PC-9 (cell line): Measurements from ENCODE around the gene ZCCHC4. TPM values are rescaled to one million over a fixed set of nuclear protein-coding genes. Genes with fewer than 3 reads are reported as not detected.

ENCODE experiments used
- BruUV-seq: library from RNA; stranded (reverse); fragments of 400-500 nt; replicated peaks from 2 replicates; lab custom pipeline; 2021; lab: Mats Ljungman, UMichigan
- CTCF ChIA-PET: fragments of 300-600 bp; sonication (Branson Sonifier 250); formaldehyde crosslinking; loops from one replicate; lab custom pipeline; 2022; ENCODE audit warnings: antibody characterized with exemption; lab: Charles Lee
- POLR2A ChIA-PET: fragments of 300-600 bp; sonication (Branson Sonifier 250); formaldehyde crosslinking; loops from one replicate; lab custom pipeline; 2022; ENCODE audit warnings: antibody characterized with exemption; ENCODE audit not compliant: unreplicated experiment; lab: Charles Lee
- DNase-seq, 2 experiments: peaks; one replicate each; pipeline versions ENCODE4 v3.0.0 to v3.0.0-alpha.2; 2015 to 2022; ENCODE audit warnings: mixed read lengths in 1 of 2
- H2AFZ ChIP-seq: fragments of 200-600 bp; sonication (generic); 2 replicates; pipeline ENCODE4 v1.8.1; 2017; ENCODE audit warnings: antibody characterized with exemption
- H3F3A ChIP-seq: fragments of 200-600 bp; sonication (generic); 2 replicates; pipeline ENCODE4 v1.8.1; 2017; ENCODE audit warnings: antibody characterized with exemption, mild to moderate bottlenecking, low read depth; ENCODE audit not compliant: insufficient read depth
- H3K27ac ChIP-seq: fragments of 200-600 bp; sonication (generic); 2 replicates; pipeline ENCODE4 v1.6.1; 2016; ENCODE audit warnings: mixed run types
- H3K27me3 ChIP-seq: fragments of 200-600 bp; sonication (generic); 2 replicates; pipeline ENCODE4 v1.6.1; 2016; ENCODE audit warnings: low read depth, mixed run types; ENCODE audit not compliant: insufficient read depth
- H3K36me3 ChIP-seq: fragments of 200-600 bp; sonication (generic); 2 replicates; pipeline ENCODE4 v1.6.1; 2016; ENCODE audit warnings: low read depth, mixed run types
- H3K4me1 ChIP-seq: fragments of 200-600 bp; sonication (generic); replicated peaks from 2 replicates; pipeline ENCODE4 v1.6.1; 2016; ENCODE audit warnings: mixed run types; ENCODE audit not compliant: insufficient read depth
- H3K4me2 ChIP-seq: fragments of 200-600 bp; sonication (generic); 2 replicates; pipeline ENCODE4 v1.6.1; 2017; ENCODE audit warnings: mixed run types
- H3K4me3 ChIP-seq: fragments of 200-600 bp; sonication (generic); 2 replicates; pipeline ENCODE4 v1.6.1; 2016; ENCODE audit warnings: mixed run types
- H3K79me2 ChIP-seq: fragments of 200-600 bp; sonication (generic); 2 replicates; pipeline ENCODE4 v1.6.1; 2017; ENCODE audit warnings: low read depth, mixed run types
- H3K9me2 ChIP-seq: fragments of 200-600 bp; sonication (generic); 2 replicates; pipeline ENCODE4 v1.8.1; 2017; ENCODE audit warnings: mild to moderate bottlenecking; ENCODE audit not compliant: insufficient read depth
- H3K9me3 ChIP-seq: fragments of 200-600 bp; sonication (generic); 2 replicates; pipeline ENCODE4 v1.8.1; 2016; ENCODE audit warnings: low read depth; ENCODE audit not compliant: insufficient read depth
- H4K20me1 ChIP-seq: fragments of 200-600 bp; sonication (generic); 2 replicates; pipeline ENCODE4 v1.8.1; 2017; ENCODE audit not compliant: insufficient read depth
- EZH2 ChIP-seq: fragments of 200-600 bp; sonication (generic); IDR thresholded peaks from 2 replicates; pipeline ENCODE4 v1.8.0; 2017; ENCODE audit warnings: antibody characterized with exemption, low read depth
- intact Hi-C: fragments of 100-400 bp; cut with micrococcal nuclease; formaldehyde crosslinking; loops from one replicate; pipeline ENCODE4 v1.10.0; 2022; ENCODE audit not compliant: unreplicated experiment
- total RNA-seq: library from RNA; stranded (reverse); gene quantifications from 2 replicates; pipeline ENCODE4 v1.2.3, GENCODE V29; 2021
- TF ChIP-seq, protein P1 (sequence below): fragments of 200-600 bp; sonication (generic); conservative IDR thresholded peaks from 2 replicates; pipeline ENCODE4 v1.6.1; 2017; ENCODE audit warnings: mixed run types, antibody characterized with exemption, mild to moderate bottlenecking, moderate library complexity

Gene ZCCHC4
- total RNA-seq, 1 experiment from 2014 or later, result 11.7 TPM

DNA sequence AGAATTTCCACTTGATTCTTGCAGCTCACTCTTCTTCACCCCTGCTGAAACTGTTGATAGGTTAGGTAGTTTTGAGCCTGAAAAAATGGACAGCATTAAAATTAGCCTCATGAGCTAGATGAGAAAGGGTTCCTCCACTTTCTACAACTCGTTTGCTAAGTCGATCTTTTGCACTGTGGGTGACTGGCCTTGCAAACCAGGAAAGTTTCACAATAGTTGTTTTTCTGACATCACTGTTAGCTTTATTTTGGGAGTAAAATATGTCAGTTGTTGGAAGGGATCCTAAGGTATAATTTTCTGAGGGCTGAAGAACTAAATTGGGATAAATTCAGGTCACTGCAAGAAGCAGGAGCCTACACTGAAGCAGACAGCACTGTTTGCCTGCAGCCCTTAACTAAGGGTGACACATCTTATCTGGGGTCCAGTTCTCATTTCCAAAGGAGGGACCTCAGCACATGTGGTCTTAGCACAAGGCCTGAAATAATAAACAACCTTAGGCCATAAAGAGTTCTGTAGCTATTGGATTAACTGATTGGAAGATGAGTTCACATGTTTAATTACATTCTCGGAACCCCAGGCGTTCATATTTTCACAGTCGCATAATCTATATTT, 93.6 kb downstream of the ZCCHC4 start:
- intact Hi-C loops, result no loop called here
- 0 out of 2 replicates have a peak, but pooled peaks cover 6% of the 10 kb centered on the region for H3K36me3 ChIP-seq
- H3K79me2 ChIP-seq, result no peaks in the 10 kb centered on the region
- DNase-seq, result no peak
- H3K4me2 ChIP-seq, result no peak overlapping the region
- no peak overlapping the region for H2AFZ ChIP-seq
- H3K4me3 ChIP-seq, result no peak overlapping the region
- H3K9me3 ChIP-seq, result no peaks in the 10 kb centered on the region
- H3K27me3 ChIP-seq, result no peaks in the 10 kb centered on the region
- H3K4me1 ChIP-seq, result no peaks in the 10 kb centered on the region
- ChIA-PET CTCF (no interaction called here), POLR2A (no interaction called here)
- no peak overlapping the region for H3K27ac ChIP-seq
- no peaks in the 10 kb centered on the region for H4K20me1 ChIP-seq
- TF ChIP-seq, protein P1, sequence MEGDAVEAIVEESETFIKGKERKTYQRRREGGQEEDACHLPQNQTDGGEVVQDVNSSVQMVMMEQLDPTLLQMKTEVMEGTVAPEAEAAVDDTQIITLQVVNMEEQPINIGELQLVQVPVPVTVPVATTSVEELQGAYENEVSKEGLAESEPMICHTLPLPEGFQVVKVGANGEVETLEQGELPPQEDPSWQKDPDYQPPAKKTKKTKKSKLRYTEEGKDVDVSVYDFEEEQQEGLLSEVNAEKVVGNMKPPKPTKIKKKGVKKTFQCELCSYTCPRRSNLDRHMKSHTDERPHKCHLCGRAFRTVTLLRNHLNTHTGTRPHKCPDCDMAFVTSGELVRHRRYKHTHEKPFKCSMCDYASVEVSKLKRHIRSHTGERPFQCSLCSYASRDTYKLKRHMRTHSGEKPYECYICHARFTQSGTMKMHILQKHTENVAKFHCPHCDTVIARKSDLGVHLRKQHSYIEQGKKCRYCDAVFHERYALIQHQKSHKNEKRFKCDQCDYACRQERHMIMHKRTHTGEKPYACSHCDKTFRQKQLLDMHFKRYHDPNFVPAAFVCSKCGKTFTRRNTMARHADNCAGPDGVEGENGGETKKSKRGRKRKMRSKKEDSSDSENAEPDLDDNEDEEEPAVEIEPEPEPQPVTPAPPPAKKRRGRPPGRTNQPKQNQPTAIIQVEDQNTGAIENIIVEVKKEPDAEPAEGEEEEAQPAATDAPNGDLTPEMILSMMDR, result no peak
- TF ChIP-seq EZH2, result no peak
- H3F3A ChIP-seq, result no peaks in the 10 kb centered on the region
- no peaks in the 10 kb centered on the region for H3K9me2 ChIP-seq
- no TSS peak for BruUV-seq

DNA sequence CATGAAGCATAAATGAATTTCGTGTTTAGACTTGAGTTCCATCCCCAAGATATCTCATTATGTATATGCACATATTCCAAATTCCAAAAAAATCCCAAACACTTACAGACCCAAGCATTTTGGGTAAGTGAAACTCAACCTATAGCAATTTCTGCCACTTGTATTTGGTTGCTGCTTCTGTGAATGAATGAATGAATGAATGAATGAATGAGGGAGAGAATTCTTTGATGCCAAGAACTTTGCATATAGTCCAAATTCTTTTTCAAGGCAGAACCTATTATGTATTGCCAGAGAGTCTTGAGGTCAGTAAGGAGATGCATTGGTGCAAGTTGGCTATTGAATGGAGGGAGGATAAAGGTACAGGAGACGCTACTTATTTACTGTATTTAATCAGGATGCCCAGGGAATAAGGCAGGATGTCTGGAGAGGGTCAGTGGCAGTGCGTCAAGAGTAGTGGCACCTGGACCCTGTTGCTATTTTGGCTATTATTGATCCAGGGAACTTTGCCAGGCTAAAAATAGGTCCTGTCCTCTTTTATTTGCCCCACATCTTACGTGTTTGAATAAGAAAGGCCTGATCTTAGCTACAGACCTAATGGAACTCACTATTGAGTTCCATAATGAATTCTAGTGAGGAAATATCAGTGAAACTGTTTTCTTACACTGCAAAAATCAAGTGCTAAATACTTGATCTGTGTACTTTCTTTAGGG, 98.4 kb downstream of the ZCCHC4 start:
- H3K36me3 ChIP-seq, result peaks cover 13% of the 10 kb centered on the region; the same call in 1 of the 2 replicates
- H4K20me1 ChIP-seq, result no peaks in the 10 kb centered on the region
- no peak overlapping the region for H2AFZ ChIP-seq
- H3K9me3 ChIP-seq, result no peaks in the 10 kb centered on the region
- ChIA-PET CTCF (no interaction called here), POLR2A (no interaction called here)
- H3F3A ChIP-seq, result no peaks in the 10 kb centered on the region
- BruUV-seq, result no TSS peak
- no peak overlapping the region for H3K4me2 ChIP-seq
- DNase-seq, result no peak
- H3K27me3 ChIP-seq, result no peaks in the 10 kb centered on the region
- no peak for TF ChIP-seq EZH2
- TF ChIP-seq, protein P1, result no peak
- no peak overlapping the region for H3K4me3 ChIP-seq
- H3K79me2 ChIP-seq, result no peaks in the 10 kb centered on the region
- intact Hi-C loops, result no loop called here
- no peaks in the 10 kb centered on the region for H3K4me1 ChIP-seq
- no peaks in the 10 kb centered on the region for H3K9me2 ChIP-seq
- H3K27ac ChIP-seq, result no peak overlapping the region

DNA sequence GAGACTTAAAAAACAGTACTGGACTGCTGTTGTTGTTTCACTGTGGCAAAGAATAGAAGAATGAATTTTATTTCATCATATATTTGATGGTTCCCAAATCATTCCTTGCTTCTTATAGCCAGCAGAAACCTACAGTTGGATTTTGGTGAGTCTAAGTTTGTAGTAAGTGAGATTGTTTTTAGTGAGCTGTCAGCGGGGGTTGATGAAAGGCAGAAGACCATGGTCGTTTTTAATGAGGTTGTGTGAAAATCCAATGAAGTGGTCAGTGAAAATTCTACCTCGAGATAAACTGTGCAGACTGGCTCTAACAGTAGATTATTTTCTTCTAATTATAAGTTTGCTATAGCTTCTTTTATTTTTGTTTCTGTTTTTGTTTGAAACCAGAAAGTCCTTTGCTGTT, 100.7 kb downstream of the ZCCHC4 start:
- H3K4me3 ChIP-seq, result no peak overlapping the region

More for the DNA sequence above, 100.7 kb downstream of the ZCCHC4 start:
- Histone ChIP-seq H3K4me1 (no peaks in the 10 kb centered on the region), H3F3A (no peaks in the 10 kb centered on the region), H3K27ac (no peak overlapping the region), H3K79me2 (no peaks in the 10 kb centered on the region), H2AFZ (no peak overlapping the region), H3K4me2 (no peak overlapping the region), H4K20me1 (no peaks in the 10 kb centered on the region), H3K9me2 (no peaks in the 10 kb centered on the region), H3K36me3 (peaks cover 13% of the 10 kb centered on the region; the same call in 1 of the 2 replicates), H3K27me3 (no peaks in the 10 kb centered on the region), H3K9me3 (no peaks in the 10 kb centered on the region)
- intact Hi-C loops, result no loop called here
- ChIA-PET POLR2A (no interaction called here), CTCF (interaction anchor here (0.7 kb wide), 2 partner anchors 18 to 664 kb away, joined by 3 to 4 read pairs; no protein-coding TSS in a partner anchor)
- no peak for DNase-seq
- no TSS peak for BruUV-seq
- TF ChIP-seq, protein P1, result no peak
- TF ChIP-seq EZH2, result no peak
